ENCODE data around the gene FOXL3. TPM values are rescaled to one million over a fixed set of nuclear protein-coding genes. Genes with fewer than 3 reads are reported as not detected.
"Not testable (repeated sequence)": the region's sequence is repeated elsewhere in the genome, so short reads cannot be mapped to it uniquely, and the experiment has no call there.

FOXL3 gene
- total RNA-seq, 4 donors from 2014 or later = not detected

GRCh38 chr7:294440-295154 lies 4.6 kb downstream of the FOXL3 start:
- H3K4me3 ChIP-seq = no peak overlapping the region
- TF ChIP-seq CTCF (IDR thresholded peaks at IDR 0.05) = no peak
- no peak for TF ChIP-seq EP300 (IDR thresholded peaks at IDR 0.05)
- no peak for TF ChIP-seq POLR2A (IDR thresholded peaks at IDR 0.05)
- no peak for DNase-seq (ENCODE audit: low spot score in 2 of 2)
- peaks cover 3 to 59% of the 10 kb centered on the region in 2 donors for H3K27me3 ChIP-seq
- no peaks in the 10 kb centered on the region for H3K36me3 ChIP-seq
- peaks cover 0 to 13% (median 2%) of the 10 kb centered on the region in 4 donors for H3K4me1 ChIP-seq
- H3K27ac ChIP-seq = no peak overlapping the region
- whole genome bisulfite sequencing, 2 donors = 84 to 85% methylated on average over 25 of the region's 25 CpGs
- no peaks in the 10 kb centered on the region for H3K9me3 ChIP-seq

- H3K4me1 ChIP-seq = peaks cover 0 to 5% (median 0%) of the 10 kb centered on the region in 4 donors
- WGBS, 2 donors = 76 to 79% methylated on average over 21 to 25 of the region's 27 CpGs
- H3K27me3 ChIP-seq = peaks cover 0 to 50% of the 10 kb centered on the region in 2 donors
- H3K4me3 ChIP-seq = no peak overlapping the region
- DNase-seq (ENCODE audit: low spot score in 2 of 2) = no peak
- no peaks in the 10 kb centered on the region for H3K9me3 ChIP-seq
- H3K27ac ChIP-seq = no peak overlapping the region
- no peaks in the 10 kb centered on the region for H3K36me3 ChIP-seq
- no peak for TF ChIP-seq POLR2A (IDR thresholded peaks at IDR 0.05)
- TF ChIP-seq EP300 (IDR thresholded peaks at IDR 0.05) = no peak
- TF ChIP-seq CTCF (IDR thresholded peaks at IDR 0.05) = no peak
These were observed 5.5 kb downstream of the FOXL3 start for GRCh38 chr7:295155-296154.

GRCh38 chr7:296373-296945 lies 6.5 kb downstream of the FOXL3 start:
- no peak overlapping the region for H3K27ac ChIP-seq
- H3K36me3 ChIP-seq = no peaks in the 10 kb centered on the region
- TF ChIP-seq POLR2A (IDR thresholded peaks at IDR 0.05) = no peak
- no peak for TF ChIP-seq CTCF (IDR thresholded peaks at IDR 0.05)
- TF ChIP-seq EP300 (IDR thresholded peaks at IDR 0.05) = no peak
- DNase-seq (ENCODE audit: low spot score in 2 of 2) = no peak
- no peaks in the 10 kb centered on the region for H3K9me3 ChIP-seq
- H3K4me1 ChIP-seq = no peaks in the 10 kb centered on the region
- H3K4me3 ChIP-seq = no peak overlapping the region
- 74 to 87% methylated on average over 16 to 17 of the region's 20 CpGs for WGBS, 2 donors
- peaks cover 0 to 42% of the 10 kb centered on the region in 2 donors for H3K27me3 ChIP-seq

GRCh38 chr7:297141-297540 lies 7.2 kb downstream of the FOXL3 start:
- H3K36me3 ChIP-seq; H3K4me3 ChIP-seq; H3K4me1 ChIP-seq; H3K9me3 ChIP-seq; H3K27ac ChIP-seq; DNase-seq (ENCODE audit: low spot score in 2 of 2): not testable (repeated sequence)
- WGBS, 2 donors = 79 to 83% methylated on average over 20 to 24 of the region's 24 CpGs
- H3K27me3 ChIP-seq = peaks cover 0 to 35% of the 10 kb centered on the region in 2 donors

- Histone ChIP-seq H3K27ac (no peak overlapping the region), H3K36me3 (no peaks in the 10 kb centered on the region), H3K4me3 (no peak overlapping the region), H3K9me3 (no peaks in the 10 kb centered on the region), H3K27me3 (peaks cover 0 to 28% of the 10 kb centered on the region in 2 donors), H3K4me1 (no peaks in the 10 kb centered on the region)
- TF ChIP-seq CTCF (IDR thresholded peaks at IDR 0.05) = no peak
- TF ChIP-seq POLR2A (IDR thresholded peaks at IDR 0.05) = no peak
- TF ChIP-seq EP300 (IDR thresholded peaks at IDR 0.05) = no peak
- DNase-seq (ENCODE audit: low spot score in 2 of 2) = no peak
- 75 to 79% methylated on average over 16 to 23 of the region's 24 CpGs for WGBS, 2 donors
These were observed 7.8 kb downstream of the FOXL3 start for GRCh38 chr7:297611-298374.
